Neuronal stem cell (in vitro differentiated cells): ENCODE results near the gene TSHZ3.

Experiments used
- DNase-seq: peaks from one replicate; pipeline ENCODE4 v3.0.0-alpha.2; 2013; ENCODE audit warnings: low spot score
- H2AFZ ChIP-seq: one replicate; pipeline ENCODE4 v1.6.1; 2013; ENCODE audit warnings: mild to moderate bottlenecking, low read length, inconsistent platforms
- H2AK5ac ChIP-seq: 2 replicates; pipeline ENCODE4 v1.6.1; 2013; ENCODE audit warnings: low read depth, mild to moderate bottlenecking, inconsistent platforms, low read length, moderate library complexity, mixed read lengths
- H2BK120ac ChIP-seq: 2 replicates; pipeline ENCODE4 v1.6.1; 2013; ENCODE audit warnings: low read depth, mild to moderate bottlenecking, inconsistent platforms, low read length, moderate library complexity, mixed read lengths
- H2BK12ac ChIP-seq: one replicate; pipeline ENCODE4 v1.6.1; 2013; ENCODE audit warnings: low read length, inconsistent platforms
- H2BK15ac ChIP-seq: 2 replicates; pipeline ENCODE4 v1.6.1; 2013; ENCODE audit warnings: mild to moderate bottlenecking, low read length, inconsistent platforms, mixed read lengths
- H2BK5ac ChIP-seq: one replicate; pipeline ENCODE4 v1.6.1; 2013; ENCODE audit warnings: inconsistent platforms, mild to moderate bottlenecking, low read length, moderate library complexity
- H3K14ac ChIP-seq: one replicate; pipeline ENCODE4 v1.6.1; 2013; ENCODE audit warnings: low read length, inconsistent platforms
- H3K18ac ChIP-seq: 2 replicates; pipeline ENCODE4 v1.6.1; 2013; ENCODE audit warnings: low read length, inconsistent platforms
- H3K23ac ChIP-seq: 2 replicates; pipeline ENCODE4 v1.6.1; 2013; ENCODE audit warnings: low read depth, mild to moderate bottlenecking, mixed read lengths, low read length, inconsistent platforms; ENCODE audit not compliant: poor library complexity
- H3K27ac ChIP-seq: replicated peaks from 3 replicates; pipeline ENCODE4 v1.5.1; 2013; ENCODE audit warnings: low read length, inconsistent platforms
- H3K27me3 ChIP-seq, 3 experiments: 2 replicates each; pipeline ENCODE4 v1.6.1; 2013; ENCODE audit warnings: low read length in 3 of 3, mild to moderate bottlenecking in 2 of 3, inconsistent platforms in 1 of 3, low read depth in 1 of 3, mixed read lengths in 1 of 3, moderate library complexity in 1 of 3; ENCODE audit not compliant: control insufficient read depth in 3 of 3, insufficient read depth in 3 of 3
- H3K36me3 ChIP-seq, 2 donors: replicated peaks in 1 of 2; 2 replicates each; pipeline ENCODE4 v1.6.1; 2013; ENCODE audit warnings: low read length in 2 of 2; ENCODE audit not compliant: control insufficient read depth in 2 of 2, insufficient read depth in 2 of 2
- H3K4ac ChIP-seq: 2 replicates; pipeline ENCODE4 v1.6.1; 2013; ENCODE audit warnings: inconsistent platforms, mild to moderate bottlenecking, low read length, moderate library complexity
- H3K4me1 ChIP-seq, 2 donors: 1 replicate in 1 of 2; 2 replicates in 1 of 2; pipeline ENCODE4 v1.6.1; 2013; ENCODE audit warnings: low read length in 2 of 2, low read depth in 1 of 2; ENCODE audit not compliant: control insufficient read depth in 2 of 2, insufficient read depth in 1 of 2
- H3K4me2 ChIP-seq: one replicate; pipeline ENCODE4 v1.6.1; 2013; ENCODE audit warnings: mild to moderate bottlenecking, low read length, inconsistent platforms; ENCODE audit not compliant: insufficient read depth, poor library complexity, severe bottlenecking
- H3K4me3 ChIP-seq, 2 donors: 2 replicates each; pipeline ENCODE4 v1.5.1; 2013; ENCODE audit warnings: low read length in 2 of 2, mild to moderate bottlenecking in 2 of 2, inconsistent platforms in 1 of 2, moderate library complexity in 1 of 2
- H3K79me1 ChIP-seq: one replicate; pipeline ENCODE4 v1.6.1; 2013; ENCODE audit warnings: low read depth, mild to moderate bottlenecking, inconsistent platforms, low read length, moderate library complexity
- H3K9ac ChIP-seq: one replicate; pipeline ENCODE4 v1.6.1; 2013; ENCODE audit warnings: mild to moderate bottlenecking, low read depth, low read length, inconsistent platforms; ENCODE audit not compliant: poor library complexity
- H3K9me3 ChIP-seq, 2 donors: replicated peaks in 1 of 2; 2 replicates each; pipeline versions ENCODE3 to v1.6.1; 2013; ENCODE audit warnings: low read length in 2 of 2, mild to moderate bottlenecking in 2 of 2, inconsistent platforms in 1 of 2, low read depth in 1 of 2, mixed read lengths in 1 of 2, moderate library complexity in 1 of 2; ENCODE audit not compliant: control insufficient read depth in 2 of 2, insufficient read depth in 1 of 2
- H4K8ac ChIP-seq: one replicate; pipeline ENCODE4 v1.6.1; 2013; ENCODE audit warnings: low read depth, mild to moderate bottlenecking, inconsistent platforms, low read length, moderate library complexity
- H4K91ac ChIP-seq: one replicate; pipeline ENCODE4 v1.6.1; 2013; ENCODE audit warnings: low read length, low read depth, mild to moderate bottlenecking, inconsistent platforms; ENCODE audit not compliant: poor library complexity
- WGBS, 2 donors: extraction: QIAGEN DNeasy Blood & Tissue Kit; methylation state at CpG; one replicate each; pipeline ENCODE4 v1.1.7; 2013; ENCODE audit warnings: missing lambda C conversion rate in 2 of 2, mixed read lengths in 1 of 2; ENCODE audit not compliant: insufficient read length in 2 of 2, insufficient replicate concordance in 1 of 2; ENCODE audit errors: extremely low coverage in 2 of 2; 5-methylcytosine and 5-hydroxymethylcytosine counted together

Gene TSHZ3

GRCh38 chr19:31355665-31356289 lies 6.5 kb upstream of the TSHZ3 start:
- Histone ChIP-seq H2BK120ac (no peak overlapping the region), H2BK15ac (no peak overlapping the region), H4K8ac (no peak overlapping the region), H3K79me1 (no peaks in the 10 kb centered on the region), H3K27me3 (peaks cover 44 to 89% (median 74%) of the 10 kb centered on the region in 3 experiments), H2BK12ac (no peak overlapping the region), H3K23ac (no peak overlapping the region), H3K36me3 (no peaks in the 10 kb centered on the region), H3K18ac (no peak overlapping the region), H3K27ac (no peak overlapping the region), H3K4me2 (peak overlapping the region; percentile 39), H3K14ac (no peak overlapping the region), H2AK5ac (no peak overlapping the region), H3K4ac (no peak overlapping the region), H2AFZ (no peak overlapping the region), H3K4me3 (no peak overlapping the region), H2BK5ac (no peak overlapping the region), H4K91ac (no peak overlapping the region), H3K4me1 (peaks cover 0 to 5% of the 10 kb centered on the region in 2 donors), H3K9me3 (peaks cover 4 to 5% of the 10 kb centered on the region in 2 donors), H3K9ac (no peak overlapping the region)
- no CpG with 5 or more reads among the region's 22 CpGs for WGBS, 2 donors
- DNase-seq = no peak

GRCh38 chr19:31354799-31355664 lies 5.8 kb upstream of the TSHZ3 start:
- no peaks in the 10 kb centered on the region for H3K36me3 ChIP-seq
- H3K4me1 ChIP-seq = peaks cover 0 to 5% of the 10 kb centered on the region in 2 donors
- H2AK5ac ChIP-seq = no peak overlapping the region
- no peak for DNase-seq
- no peak overlapping the region for H3K9ac ChIP-seq
- H2BK15ac ChIP-seq = no peak overlapping the region
- no peak overlapping the region for H4K8ac ChIP-seq
- H3K4ac ChIP-seq = no peak overlapping the region
- H3K27ac ChIP-seq = no peak overlapping the region
- H4K91ac ChIP-seq = no peak overlapping the region
- peak overlapping the region; percentile 67 for H3K18ac ChIP-seq
- H3K14ac ChIP-seq = no peak overlapping the region
- no CpG with 5 or more reads among the region's 25 CpGs for WGBS, 2 donors
- H2BK5ac ChIP-seq = no peak overlapping the region
- no peak overlapping the region for H2AFZ ChIP-seq
- no peak overlapping the region for H3K4me2 ChIP-seq
- H3K79me1 ChIP-seq = no peaks in the 10 kb centered on the region
- H3K4me3 ChIP-seq = no peak overlapping the region
- H2BK12ac ChIP-seq = no peak overlapping the region
- no peak overlapping the region for H2BK120ac ChIP-seq
- H3K23ac ChIP-seq = no peak overlapping the region
- H3K9me3 ChIP-seq = peaks cover 4 to 5% of the 10 kb centered on the region in 2 donors
- peaks cover 44 to 82% (median 73%) of the 10 kb centered on the region in 3 experiments for H3K27me3 ChIP-seq

- Histone ChIP-seq H3K18ac (peak overlapping the region; percentile 41), H3K14ac (no peak overlapping the region), H3K23ac (no peak overlapping the region), H3K4me1 (peaks cover 0 to 5% of the 10 kb centered on the region in 2 donors), H3K27ac (no peak overlapping the region), H2AK5ac (peak overlapping the region; percentile 65), H2BK120ac (no peak overlapping the region), H3K4me2 (no peak overlapping the region), H2BK15ac (peak overlapping the region; percentile 46), H2BK5ac (no peak overlapping the region), H2AFZ (no peak overlapping the region), H3K4me3 (peak overlapping the region in 1 of 2 donors; percentile 9), H3K79me1 (no peaks in the 10 kb centered on the region), H3K36me3 (no peaks in the 10 kb centered on the region), H3K9me3 (peaks cover 4 to 5% of the 10 kb centered on the region in 2 donors), H3K4ac (no peak overlapping the region), H3K27me3 (peaks cover 44 to 82% (median 73%) of the 10 kb centered on the region in 3 experiments), H3K9ac (no peak overlapping the region), H4K8ac (no peak overlapping the region), H4K91ac (no peak overlapping the region), H2BK12ac (no peak overlapping the region)
- DNase-seq = no peak
- WGBS, 2 donors = no CpG with 5 or more reads among the region's 10 CpGs
These were observed 5.1 kb upstream of the TSHZ3 start for GRCh38 chr19:31354316-31354715.

DNA sequence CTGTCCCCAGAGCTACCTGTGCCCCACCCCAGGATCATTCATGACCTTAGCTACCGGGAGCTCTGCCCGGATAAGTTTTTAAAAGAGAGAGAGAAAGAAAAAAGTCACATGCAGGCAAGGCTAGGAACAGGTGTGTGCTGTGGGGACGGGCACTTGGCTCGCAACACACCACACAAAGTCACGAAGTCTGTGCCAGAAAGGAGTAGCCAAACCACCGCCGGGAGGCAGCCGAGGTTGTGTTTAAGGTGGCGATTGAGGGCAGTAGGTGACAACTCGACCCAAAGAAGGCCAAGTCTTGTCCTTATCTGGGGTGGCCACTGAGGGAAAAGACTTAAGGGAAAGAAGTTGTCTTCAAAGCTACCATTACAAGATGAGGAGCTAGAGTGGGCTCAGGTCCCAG lies 4.6 kb upstream of the TSHZ3 start:
- no peak overlapping the region for H3K23ac ChIP-seq
- no peak overlapping the region for H3K4me3 ChIP-seq
- no peak overlapping the region for H2AFZ ChIP-seq
- no peak overlapping the region for H3K4ac ChIP-seq
- H3K36me3 ChIP-seq = no peaks in the 10 kb centered on the region
- H3K14ac ChIP-seq = no peak overlapping the region
- WGBS, 2 donors = no CpG with 5 or more reads among the region's 10 CpGs
- H3K4me1 ChIP-seq = peaks cover 0 to 5% of the 10 kb centered on the region in 2 donors
- no peak overlapping the region for H2BK12ac ChIP-seq
- H2BK5ac ChIP-seq = no peak overlapping the region
- H3K9ac ChIP-seq = no peak overlapping the region
- peak overlapping the region; percentile 46 for H2BK15ac ChIP-seq
- no peaks in the 10 kb centered on the region for H3K79me1 ChIP-seq
- H2AK5ac ChIP-seq = peak overlapping the region; percentile 65
- H2BK120ac ChIP-seq = no peak overlapping the region
- H4K91ac ChIP-seq = no peak overlapping the region
- H3K18ac ChIP-seq = no peak overlapping the region
- H4K8ac ChIP-seq = no peak overlapping the region
- H3K4me2 ChIP-seq = no peak overlapping the region
- H3K27me3 ChIP-seq = peaks cover 44 to 81% (median 73%) of the 10 kb centered on the region in 3 experiments
- H3K27ac ChIP-seq = no peak overlapping the region
- H3K9me3 ChIP-seq = peaks cover 4 to 5% of the 10 kb centered on the region in 2 donors
- DNase-seq = no peak
